GM23338 (cell line): ENCODE measurements around the gene PPP2R1B.

Experiments
- CREB1 ChIP-seq: fragments of 250-450 bp; sonication (Bioruptor Pico); IDR thresholded peaks from 2 replicates; pipeline ENCODE4 v1.5.0; 2020; ENCODE audit warnings: low read depth, mild to moderate bottlenecking, moderate library complexity
- EZH2 ChIP-seq: fragments of 200-600 bp; sonication (generic); IDR thresholded peaks from one replicate; pipeline ENCODE4 v1.8.0; 2017; ENCODE audit warnings: antibody characterized with exemption, mild to moderate bottlenecking, low read depth; ENCODE audit not compliant: unreplicated experiment
- EZH2phosphoT487 ChIP-seq: fragments of 200-600 bp; sonication (generic); IDR thresholded peaks from one replicate; pipeline ENCODE4 v1.8.1; 2018; ENCODE audit warnings: antibody characterized with exemption; ENCODE audit not compliant: unreplicated experiment
- JUNB ChIP-seq: IDR thresholded peaks from one replicate; pipeline ENCODE4 v1.6.1; 2016; ENCODE audit warnings: antibody characterized with exemption; ENCODE audit not compliant: unreplicated experiment
- NANOG ChIP-seq: IDR thresholded peaks from 2 replicates; pipeline ENCODE4 v1.6.1; 2016; ENCODE audit warnings: antibody characterized with exemption, borderline replicate concordance
- POLR2AphosphoS5 ChIP-seq: IDR thresholded peaks from 2 replicates; pipeline ENCODE4 v1.6.1; 2016; ENCODE audit warnings: antibody characterized with exemption, low read depth
- STAT1 ChIP-seq: IDR thresholded peaks from one replicate; pipeline ENCODE4 v1.6.1; 2016; ENCODE audit warnings: antibody characterized with exemption; ENCODE audit not compliant: unreplicated experiment
- ZNF114 ChIP-seq: fragments of 250-450 bp; sonication (Bioruptor Pico); IDR thresholded peaks from 2 replicates; pipeline ENCODE4 v1.5.0; 2020; ENCODE audit warnings: mild to moderate bottlenecking, moderate library complexity
- ZNF331 ChIP-seq: fragments of 250-450 bp; sonication (Bioruptor Pico); IDR thresholded peaks from 2 replicates; pipeline ENCODE4 v1.5.0; 2020; ENCODE audit warnings: low read depth, mild to moderate bottlenecking, moderate library complexity
- TF ChIP-seq, protein P1 (sequence below), 2 experiments: fragments of 200-600 bp in 1 of 2; sonication (generic) in 1 of 2; conservative IDR thresholded peaks; 2 replicates each; pipeline versions ENCODE4 v1.5.1 to v1.6.1; 2016 to 2017; ENCODE audit warnings: antibody characterized with exemption in 2 of 2, low read depth in 2 of 2, mild to moderate bottlenecking in 2 of 2, moderate library complexity in 1 of 2
- TF ChIP-seq, protein P2 (sequence below): IDR thresholded peaks from one replicate; pipeline ENCODE4 v1.6.1; 2018; ENCODE audit warnings: antibody characterized with exemption; ENCODE audit not compliant: unreplicated experiment
- TF ChIP-seq, protein P3 (sequence below): fragments of 250-450 bp; sonication (Bioruptor Pico); IDR thresholded peaks from 2 replicates; pipeline ENCODE4 v1.5.0; 2020; ENCODE audit warnings: mild to moderate bottlenecking, moderate library complexity
- TF ChIP-seq, protein P4 (sequence below): IDR thresholded peaks from 2 replicates; pipeline ENCODE4 v1.6.1; 2016; ENCODE audit warnings: antibody characterized with exemption

DNA sequence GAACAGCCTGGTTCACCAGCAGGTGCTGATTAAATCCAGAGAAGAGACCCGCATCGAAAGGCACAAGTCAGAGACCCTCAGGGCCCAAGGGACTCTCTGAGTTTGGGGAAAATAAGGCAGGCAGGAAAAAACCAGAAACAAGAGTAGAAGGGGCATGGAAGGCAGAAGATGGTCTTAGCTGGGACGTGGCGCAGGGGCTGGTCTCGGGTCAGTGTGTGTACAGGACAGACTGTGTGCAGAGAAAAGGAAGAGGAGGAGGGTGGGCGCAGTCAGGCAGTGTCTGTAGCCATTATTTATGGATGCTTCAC is 31.3 kb downstream of the PPP2R1B start:
- TF ChIP-seq, protein P1, sequence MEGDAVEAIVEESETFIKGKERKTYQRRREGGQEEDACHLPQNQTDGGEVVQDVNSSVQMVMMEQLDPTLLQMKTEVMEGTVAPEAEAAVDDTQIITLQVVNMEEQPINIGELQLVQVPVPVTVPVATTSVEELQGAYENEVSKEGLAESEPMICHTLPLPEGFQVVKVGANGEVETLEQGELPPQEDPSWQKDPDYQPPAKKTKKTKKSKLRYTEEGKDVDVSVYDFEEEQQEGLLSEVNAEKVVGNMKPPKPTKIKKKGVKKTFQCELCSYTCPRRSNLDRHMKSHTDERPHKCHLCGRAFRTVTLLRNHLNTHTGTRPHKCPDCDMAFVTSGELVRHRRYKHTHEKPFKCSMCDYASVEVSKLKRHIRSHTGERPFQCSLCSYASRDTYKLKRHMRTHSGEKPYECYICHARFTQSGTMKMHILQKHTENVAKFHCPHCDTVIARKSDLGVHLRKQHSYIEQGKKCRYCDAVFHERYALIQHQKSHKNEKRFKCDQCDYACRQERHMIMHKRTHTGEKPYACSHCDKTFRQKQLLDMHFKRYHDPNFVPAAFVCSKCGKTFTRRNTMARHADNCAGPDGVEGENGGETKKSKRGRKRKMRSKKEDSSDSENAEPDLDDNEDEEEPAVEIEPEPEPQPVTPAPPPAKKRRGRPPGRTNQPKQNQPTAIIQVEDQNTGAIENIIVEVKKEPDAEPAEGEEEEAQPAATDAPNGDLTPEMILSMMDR (conservative IDR thresholded peaks at IDR 0.05; ENCODE audit: low read depth in 2 of 2), result no peak
- no peak for TF ChIP-seq EZH2
- no peak for TF ChIP-seq POLR2AphosphoS5
- TF ChIP-seq, protein P2, sequence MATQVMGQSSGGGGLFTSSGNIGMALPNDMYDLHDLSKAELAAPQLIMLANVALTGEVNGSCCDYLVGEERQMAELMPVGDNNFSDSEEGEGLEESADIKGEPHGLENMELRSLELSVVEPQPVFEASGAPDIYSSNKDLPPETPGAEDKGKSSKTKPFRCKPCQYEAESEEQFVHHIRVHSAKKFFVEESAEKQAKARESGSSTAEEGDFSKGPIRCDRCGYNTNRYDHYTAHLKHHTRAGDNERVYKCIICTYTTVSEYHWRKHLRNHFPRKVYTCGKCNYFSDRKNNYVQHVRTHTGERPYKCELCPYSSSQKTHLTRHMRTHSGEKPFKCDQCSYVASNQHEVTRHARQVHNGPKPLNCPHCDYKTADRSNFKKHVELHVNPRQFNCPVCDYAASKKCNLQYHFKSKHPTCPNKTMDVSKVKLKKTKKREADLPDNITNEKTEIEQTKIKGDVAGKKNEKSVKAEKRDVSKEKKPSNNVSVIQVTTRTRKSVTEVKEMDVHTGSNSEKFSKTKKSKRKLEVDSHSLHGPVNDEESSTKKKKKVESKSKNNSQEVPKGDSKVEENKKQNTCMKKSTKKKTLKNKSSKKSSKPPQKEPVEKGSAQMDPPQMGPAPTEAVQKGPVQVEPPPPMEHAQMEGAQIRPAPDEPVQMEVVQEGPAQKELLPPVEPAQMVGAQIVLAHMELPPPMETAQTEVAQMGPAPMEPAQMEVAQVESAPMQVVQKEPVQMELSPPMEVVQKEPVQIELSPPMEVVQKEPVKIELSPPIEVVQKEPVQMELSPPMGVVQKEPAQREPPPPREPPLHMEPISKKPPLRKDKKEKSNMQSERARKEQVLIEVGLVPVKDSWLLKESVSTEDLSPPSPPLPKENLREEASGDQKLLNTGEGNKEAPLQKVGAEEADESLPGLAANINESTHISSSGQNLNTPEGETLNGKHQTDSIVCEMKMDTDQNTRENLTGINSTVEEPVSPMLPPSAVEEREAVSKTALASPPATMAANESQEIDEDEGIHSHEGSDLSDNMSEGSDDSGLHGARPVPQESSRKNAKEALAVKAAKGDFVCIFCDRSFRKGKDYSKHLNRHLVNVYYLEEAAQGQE, result no peak
- no peak for TF ChIP-seq JUNB
- TF ChIP-seq, protein P3, sequence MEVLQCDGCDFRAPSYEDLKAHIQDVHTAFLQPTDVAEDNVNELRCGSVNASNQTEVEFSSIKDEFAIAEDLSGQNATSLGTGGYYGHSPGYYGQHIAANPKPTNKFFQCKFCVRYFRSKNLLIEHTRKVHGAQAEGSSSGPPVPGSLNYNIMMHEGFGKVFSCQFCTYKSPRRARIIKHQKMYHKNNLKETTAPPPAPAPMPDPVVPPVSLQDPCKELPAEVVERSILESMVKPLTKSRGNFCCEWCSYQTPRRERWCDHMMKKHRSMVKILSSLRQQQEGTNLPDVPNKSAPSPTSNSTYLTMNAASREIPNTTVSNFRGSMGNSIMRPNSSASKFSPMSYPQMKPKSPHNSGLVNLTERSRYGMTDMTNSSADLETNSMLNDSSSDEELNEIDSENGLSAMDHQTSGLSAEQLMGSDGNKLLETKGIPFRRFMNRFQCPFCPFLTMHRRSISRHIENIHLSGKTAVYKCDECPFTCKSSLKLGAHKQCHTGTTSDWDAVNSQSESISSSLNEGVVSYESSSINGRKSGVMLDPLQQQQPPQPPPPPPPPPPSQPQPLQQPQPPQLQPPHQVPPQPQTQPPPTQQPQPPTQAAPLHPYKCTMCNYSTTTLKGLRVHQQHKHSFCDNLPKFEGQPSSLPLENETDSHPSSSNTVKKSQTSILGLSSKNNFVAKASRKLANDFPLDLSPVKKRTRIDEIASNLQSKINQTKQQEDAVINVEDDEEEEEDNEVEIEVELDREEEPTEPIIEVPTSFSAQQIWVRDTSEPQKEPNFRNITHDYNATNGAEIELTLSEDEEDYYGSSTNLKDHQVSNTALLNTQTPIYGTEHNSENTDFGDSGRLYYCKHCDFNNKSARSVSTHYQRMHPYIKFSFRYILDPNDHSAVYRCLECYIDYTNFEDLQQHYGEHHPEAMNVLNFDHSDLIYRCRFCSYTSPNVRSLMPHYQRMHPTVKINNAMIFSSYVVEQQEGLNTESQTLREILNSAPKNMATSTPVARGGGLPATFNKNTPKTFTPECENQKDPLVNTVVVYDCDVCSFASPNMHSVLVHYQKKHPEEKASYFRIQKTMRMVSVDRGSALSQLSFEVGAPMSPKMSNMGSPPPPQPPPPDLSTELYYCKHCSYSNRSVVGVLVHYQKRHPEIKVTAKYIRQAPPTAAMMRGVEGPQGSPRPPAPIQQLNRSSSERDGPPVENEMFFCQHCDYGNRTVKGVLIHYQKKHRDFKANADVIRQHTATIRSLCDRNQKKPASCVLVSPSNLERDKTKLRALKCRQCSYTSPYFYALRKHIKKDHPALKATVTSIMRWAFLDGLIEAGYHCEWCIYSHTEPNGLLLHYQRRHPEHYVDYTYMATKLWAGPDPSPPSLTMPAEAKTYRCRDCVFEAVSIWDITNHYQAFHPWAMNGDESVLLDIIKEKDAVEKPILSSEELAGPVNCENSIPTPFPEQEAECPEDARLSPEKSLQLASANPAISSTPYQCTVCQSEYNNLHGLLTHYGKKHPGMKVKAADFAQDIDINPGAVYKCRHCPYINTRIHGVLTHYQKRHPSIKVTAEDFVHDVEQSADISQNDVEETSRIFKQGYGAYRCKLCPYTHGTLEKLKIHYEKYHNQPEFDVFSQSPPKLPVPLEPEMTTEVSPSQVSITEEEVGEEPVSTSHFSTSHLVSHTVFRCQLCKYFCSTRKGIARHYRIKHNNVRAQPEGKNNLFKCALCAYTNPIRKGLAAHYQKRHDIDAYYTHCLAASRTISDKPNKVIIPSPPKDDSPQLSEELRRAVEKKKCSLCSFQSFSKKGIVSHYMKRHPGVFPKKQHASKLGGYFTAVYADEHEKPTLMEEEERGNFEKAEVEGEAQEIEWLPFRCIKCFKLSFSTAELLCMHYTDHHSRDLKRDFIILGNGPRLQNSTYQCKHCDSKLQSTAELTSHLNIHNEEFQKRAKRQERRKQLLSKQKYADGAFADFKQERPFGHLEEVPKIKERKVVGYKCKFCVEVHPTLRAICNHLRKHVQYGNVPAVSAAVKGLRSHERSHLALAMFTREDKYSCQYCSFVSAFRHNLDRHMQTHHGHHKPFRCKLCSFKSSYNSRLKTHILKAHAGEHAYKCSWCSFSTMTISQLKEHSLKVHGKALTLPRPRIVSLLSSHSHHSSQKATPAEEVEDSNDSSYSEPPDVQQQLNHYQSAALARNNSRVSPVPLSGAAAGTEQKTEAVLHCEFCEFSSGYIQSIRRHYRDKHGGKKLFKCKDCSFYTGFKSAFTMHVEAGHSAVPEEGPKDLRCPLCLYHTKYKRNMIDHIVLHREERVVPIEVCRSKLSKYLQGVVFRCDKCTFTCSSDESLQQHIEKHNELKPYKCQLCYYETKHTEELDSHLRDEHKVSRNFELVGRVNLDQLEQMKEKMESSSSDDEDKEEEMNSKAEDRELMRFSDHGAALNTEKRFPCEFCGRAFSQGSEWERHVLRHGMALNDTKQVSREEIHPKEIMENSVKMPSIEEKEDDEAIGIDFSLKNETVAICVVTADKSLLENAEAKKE, result no peak
- no peak for TF ChIP-seq EZH2phosphoT487
- TF ChIP-seq, protein P4, sequence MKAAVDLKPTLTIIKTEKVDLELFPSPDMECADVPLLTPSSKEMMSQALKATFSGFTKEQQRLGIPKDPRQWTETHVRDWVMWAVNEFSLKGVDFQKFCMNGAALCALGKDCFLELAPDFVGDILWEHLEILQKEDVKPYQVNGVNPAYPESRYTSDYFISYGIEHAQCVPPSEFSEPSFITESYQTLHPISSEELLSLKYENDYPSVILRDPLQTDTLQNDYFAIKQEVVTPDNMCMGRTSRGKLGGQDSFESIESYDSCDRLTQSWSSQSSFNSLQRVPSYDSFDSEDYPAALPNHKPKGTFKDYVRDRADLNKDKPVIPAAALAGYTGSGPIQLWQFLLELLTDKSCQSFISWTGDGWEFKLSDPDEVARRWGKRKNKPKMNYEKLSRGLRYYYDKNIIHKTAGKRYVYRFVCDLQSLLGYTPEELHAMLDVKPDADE, result no peak
- TF ChIP-seq ZNF331 (CRISPR knock-in tag), result no peak
- no peak for TF ChIP-seq ZNF114
- TF ChIP-seq STAT1, result no peak
- TF ChIP-seq CREB1 (CRISPR knock-in tag), result no peak
- no peak for TF ChIP-seq NANOG
